Body of pancreas (tissue), 4 donors: ENCODE measurements around the gene IFNLR1. TPM values are rescaled to one million over a fixed set of nuclear protein-coding genes. Genes with fewer than 3 reads are reported as not detected.

Source experiments
- ATAC-seq: fragments of 150-250 bp; one replicate; pipeline ENCODE4 v1.9.1; 2016
- DNase-seq, 4 donors: peaks; one replicate each; pipeline ENCODE4 v3.0.0-alpha.2; 2019
- H3K27ac ChIP-seq, 4 donors: fragments of 200-600 bp; sonication (generic); 1 replicate in 3 of 4; 2 replicates in 1 of 4; pipeline versions ENCODE4 v1.5.1 to v1.6.1; 2016 to 2019; ENCODE audit warnings: mild to moderate bottlenecking in 1 of 4, mixed read lengths in 1 of 4, moderate library complexity in 1 of 4
- H3K27me3 ChIP-seq, 2 donors: fragments of 200-600 bp; sonication (generic); one replicate each; pipeline ENCODE4 v1.6.0; 2016; ENCODE audit warnings: mild to moderate bottlenecking in 1 of 2
- H3K36me3 ChIP-seq, 2 donors: fragments of 200-600 bp; sonication (generic); replicated peaks in 1 of 2; 2 replicates each; pipeline ENCODE4 v1.5.1; 2016; ENCODE audit warnings: low read depth in 2 of 2; ENCODE audit not compliant: insufficient read depth in 1 of 2
- H3K4me1 ChIP-seq: fragments of 200-600 bp; sonication (generic); one replicate; pipeline ENCODE4 v1.6.0; 2016
- H3K4me3 ChIP-seq, 2 donors: fragments of 200-600 bp; sonication (generic); 1 replicate in 1 of 2; 2 replicates in 1 of 2; pipeline ENCODE4 v1.5.1; 2016 to 2019
- H3K9me3 ChIP-seq, 3 donors: fragments of 200-600 bp; sonication (generic); 1 replicate in 2 of 3; 2 replicates in 1 of 3; pipeline ENCODE4 v1.5.1; 2016
- CTCF ChIP-seq, 7 experiments: fragments of 450-650 bp in 4 of 7; fragments of 200-600 bp in 3 of 7; sonication (generic) in 3 of 7; IDR thresholded peaks; one replicate each; pipeline ENCODE4 v1.5.1; 2016 to 2019; ENCODE audit warnings: antibody characterized with exemption in 7 of 7
- POLR2A ChIP-seq, 3 donors: fragments of 450-650 bp; IDR thresholded peaks; one replicate each; pipeline ENCODE4 v1.6.1; 2016; ENCODE audit warnings: antibody characterized with exemption in 3 of 3, mild to moderate bottlenecking in 2 of 3
- WGBS, 2 donors: methylation state at CpG; one replicate each; pipeline ENCODE4 v1.1.5; 2017; 5-methylcytosine and 5-hydroxymethylcytosine counted together
- intact Hi-C: fragments of 100-400 bp; cut with DNase I; formaldehyde crosslinking; loops from one replicate; pipeline ENCODE4 v1.15.1; 2023
- total RNA-seq, 2 donors: library from RNA; depleted of rRNA; stranded (reverse); fragments of >200 nt; gene quantifications; one replicate each; pipeline ENCODE4 v1.1.0, GENCODE V29; 2016

Gene IFNLR1
- total RNA-seq, 2 donors from 2014 or later, result 4.6 to 5.4 TPM

GRCh38 chr1:24179251-24179840 lies 7.7 kb downstream of the IFNLR1 start:
- peak; percentile 72 for ATAC-seq
- Histone ChIP-seq H3K9me3 (no peaks in the 10 kb centered on the region), H3K36me3 (peaks cover 0 to 2% of the 10 kb centered on the region in 2 donors), H3K4me3 (no peak overlapping the region), H3K4me1 (peaks cover 31% of the 10 kb centered on the region), H3K27ac (peak overlapping the region in 3 of 4 donors; percentile 36 to 46 (median 37)), H3K27me3 (no peaks in the 10 kb centered on the region)
- 25 to 31% methylated on average over 10 of the region's 10 CpGs for WGBS, 2 donors
- no peak for TF ChIP-seq CTCF (IDR thresholded peaks at IDR 0.05)
- intact Hi-C loops, result no loop called here
- peak; percentile 62 to 85 (median 79) for DNase-seq

- TF ChIP-seq CTCF (IDR thresholded peaks at IDR 0.05), result no peak
- no peak for TF ChIP-seq POLR2A (IDR thresholded peaks at IDR 0.05)
- Histone ChIP-seq H3K27ac (no peak overlapping the region), H3K4me1 (peaks cover 36% of the 10 kb centered on the region), H3K27me3 (no peaks in the 10 kb centered on the region), H3K4me3 (no peak overlapping the region), H3K36me3 (peaks cover 0 to 2% of the 10 kb centered on the region in 2 donors), H3K9me3 (no peaks in the 10 kb centered on the region)
- DNase-seq (no peak), ATAC-seq (no peak)
- intact Hi-C loops, result no loop called here
- 82% methylated on average over 3 of the region's 3 CpGs for WGBS, 2 donors
Observed at GRCh38 chr1:24178407-24178806, 8.7 kb downstream of the IFNLR1 start.

- intact Hi-C loops, result no loop called here
Observed at GRCh38 chr1:24177161-24177560, 9.9 kb downstream of the IFNLR1 start.

GRCh38 chr1:24175033-24175755 lies 11.9 kb downstream of the IFNLR1 start:
- TF ChIP-seq CTCF (IDR thresholded peaks at IDR 0.05), result no peak
- TF ChIP-seq POLR2A (IDR thresholded peaks at IDR 0.05), result no peak
- intact Hi-C loops, result no loop called here
- DNase-seq, result no peak
- H3K4me3 ChIP-seq, result no peak overlapping the region
- H3K9me3 ChIP-seq, result no peaks in the 10 kb centered on the region
- peaks cover 0 to 2% of the 10 kb centered on the region in 2 donors for H3K36me3 ChIP-seq
- ATAC-seq, result no peak
- 82 to 83% methylated on average over 6 of the region's 6 CpGs for WGBS, 2 donors
- H3K27ac ChIP-seq, result no peak overlapping the region
- peaks cover 19% of the 10 kb centered on the region for H3K4me1 ChIP-seq
- H3K27me3 ChIP-seq, result no peaks in the 10 kb centered on the region

More at GRCh38 chr1:24177161-24177560, 9.9 kb downstream of the IFNLR1 start:
- Histone ChIP-seq H3K4me3 (no peak overlapping the region), H3K9me3 (no peaks in the 10 kb centered on the region), H3K4me1 (peaks cover 36% of the 10 kb centered on the region), H3K27ac (no peak overlapping the region), H3K27me3 (no peaks in the 10 kb centered on the region), H3K36me3 (peaks cover 0 to 2% of the 10 kb centered on the region in 2 donors)
- 91 to 92% methylated on average over 10 of the region's 10 CpGs for WGBS, 2 donors
- no peak for TF ChIP-seq CTCF (IDR thresholded peaks at IDR 0.05)
- no peak for ATAC-seq
- DNase-seq, result no peak
